Osteoblast (primary cell): Measurements from ENCODE around the gene MATCAP1. TPM values are rescaled to one million over a fixed set of nuclear protein-coding genes. Genes with fewer than 3 reads are reported as not detected.
A peak's percentile ranks its signal among the peaks of the same experiment; 100 is the strongest.

Experiments
- DNase-seq: peaks from one replicate; pipeline ENCODE4 v3.0.0; 2011; ENCODE audit warnings: low spot score, mixed read lengths; ENCODE audit not compliant: insufficient read length; ENCODE audit errors: missing footprints
- H2AFZ ChIP-seq: 2 replicates; pipeline ENCODE4 v1.6.0; 2011; ENCODE audit warnings: mild to moderate bottlenecking, low read length
- H3K27ac ChIP-seq: 2 replicates; pipeline ENCODE4 v1.5.1; 2011; ENCODE audit warnings: mild to moderate bottlenecking, low read depth, low read length, moderate library complexity
- H3K27me3 ChIP-seq: 2 replicates; pipeline ENCODE4 v1.6.0; 2012; ENCODE audit warnings: mild to moderate bottlenecking, control low read depth, inconsistent platforms, low read length, moderate library complexity; ENCODE audit not compliant: insufficient read depth
- H3K36me3 ChIP-seq: 2 replicates; pipeline ENCODE4 v1.5.1; 2011; ENCODE audit warnings: mild to moderate bottlenecking, low read length, control low read depth, moderate library complexity; ENCODE audit not compliant: insufficient read depth
- H3K4me1 ChIP-seq: 2 replicates; pipeline ENCODE4 v1.5.1; 2011; ENCODE audit warnings: mild to moderate bottlenecking, low read length, control low read depth, moderate library complexity; ENCODE audit not compliant: insufficient read depth
- H3K4me2 ChIP-seq: 2 replicates; pipeline ENCODE4 v1.6.0; 2011; ENCODE audit warnings: mild to moderate bottlenecking, low read length; ENCODE audit not compliant: insufficient read depth
- H3K4me3 ChIP-seq: fragments of 200-600 bp; sonication (generic); 3 replicates; pipeline ENCODE4 v1.5.1; 2012; ENCODE audit warnings: mild to moderate bottlenecking, low read length, inconsistent platforms; ENCODE audit not compliant: insufficient read depth
- H3K79me2 ChIP-seq: 2 replicates; pipeline ENCODE4 v1.6.0; 2012; ENCODE audit warnings: mild to moderate bottlenecking, low read length, control low read depth, inconsistent platforms; ENCODE audit not compliant: insufficient read depth
- H3K9me3 ChIP-seq: 2 replicates; pipeline ENCODE4 v1.5.1; 2011; ENCODE audit warnings: low read depth, low read length, control low read depth
- H4K20me1 ChIP-seq: 2 replicates; pipeline ENCODE4 v1.6.0; 2012; ENCODE audit warnings: mild to moderate bottlenecking, low read length, control low read depth; ENCODE audit not compliant: insufficient read depth
- CTCF ChIP-seq: IDR thresholded peaks from 2 replicates; pipeline ENCODE4 v1.5.1; 2011; ENCODE audit warnings: mild to moderate bottlenecking, low read depth, low read length, moderate library complexity; ENCODE audit errors: extremely low read depth
- total RNA-seq: library from RNA; depleted of rRNA; stranded (reverse); fragments of >200 nt; gene quantifications from 2 replicates; pipeline ENCODE4 v1.2.3, GENCODE V29; 2012

Gene MATCAP1
- total RNA-seq, 1 donor: 3.6 TPM

GRCh38 chr16:67150833-67151396 lies 32.8 kb downstream of the MATCAP1 start, which contains the start of gene B3GNT9:
TSS of gene B3GNT9 (minus strand) at chr16:67150998. CDS start at chr16:67150485, 513 bp downstream.
- no peak for TF ChIP-seq CTCF
- Histone ChIP-seq H3K27me3 (no peaks in the 10 kb centered on the region), H3K79me2 (peaks cover 9% of the 10 kb centered on the region), H3K4me1 (peaks cover 5% of the 10 kb centered on the region), H3K4me3 (peak within 1 kb of the TSS; percentile 89), H3K27ac (peak within 1 kb of the TSS; percentile 78), H4K20me1 (peaks cover 24% of the 10 kb centered on the region), H3K36me3 (peaks cover 39% of the 10 kb centered on the region), H2AFZ (peak within 1 kb of the TSS; percentile 80), H3K9me3 (no peaks in the 10 kb centered on the region), H3K4me2 (peak within 1 kb of the TSS; percentile 74)
- peak; percentile 100 for DNase-seq

DNA sequence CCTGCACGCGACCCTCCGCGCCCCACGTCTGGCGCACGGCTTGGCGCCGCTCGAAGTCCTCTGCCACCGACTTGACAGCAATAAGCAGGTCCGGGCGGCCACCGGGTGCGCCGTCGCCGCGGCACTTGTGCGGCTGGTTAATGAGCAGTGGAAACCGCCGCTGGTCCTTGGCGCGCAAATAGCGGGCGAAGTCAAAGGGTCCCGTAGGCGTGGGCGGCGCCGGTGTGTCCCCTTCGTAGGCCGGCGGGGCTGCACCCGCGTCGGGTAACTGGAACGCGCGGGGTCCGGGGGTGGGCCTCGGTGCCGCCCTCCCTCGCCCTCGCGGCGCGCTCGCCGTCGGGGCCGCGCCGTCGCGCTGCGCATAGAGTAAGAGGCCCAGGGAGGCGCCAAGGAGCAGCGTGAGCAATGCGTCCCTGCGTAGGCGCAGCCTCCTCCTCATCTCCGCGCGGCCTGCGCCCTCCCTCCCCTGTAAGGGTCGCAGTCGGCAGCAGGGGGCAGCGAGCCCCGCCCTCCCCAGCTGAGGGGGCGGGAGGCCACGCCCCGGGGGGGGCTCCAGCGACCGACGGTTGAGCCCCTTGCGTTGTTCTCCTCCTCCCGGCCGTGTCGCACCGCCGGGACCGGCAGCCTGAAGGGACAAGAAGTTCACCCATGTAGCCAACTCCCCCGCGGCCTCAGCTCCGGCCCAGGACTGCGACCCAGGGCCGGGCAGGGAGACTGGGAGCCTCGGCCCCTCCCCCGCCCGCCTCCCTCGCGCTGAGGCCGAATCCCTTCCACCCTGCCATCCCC lies 33.5 kb downstream of the MATCAP1 start:
- Histone ChIP-seq H3K27ac (peak overlapping the region; percentile 78), H3K4me2 (peak overlapping the region; percentile 74), H3K79me2 (peaks cover 9% of the 10 kb centered on the region), H3K27me3 (no peaks in the 10 kb centered on the region), H3K36me3 (peaks cover 42% of the 10 kb centered on the region), H3K4me1 (peaks cover 5% of the 10 kb centered on the region), H3K4me3 (peak overlapping the region; percentile 89), H4K20me1 (peaks cover 19% of the 10 kb centered on the region), H2AFZ (peak overlapping the region; percentile 80), H3K9me3 (no peaks in the 10 kb centered on the region)
- peak; percentile 99 for DNase-seq
- peak; percentile 4 for TF ChIP-seq CTCF

DNA sequence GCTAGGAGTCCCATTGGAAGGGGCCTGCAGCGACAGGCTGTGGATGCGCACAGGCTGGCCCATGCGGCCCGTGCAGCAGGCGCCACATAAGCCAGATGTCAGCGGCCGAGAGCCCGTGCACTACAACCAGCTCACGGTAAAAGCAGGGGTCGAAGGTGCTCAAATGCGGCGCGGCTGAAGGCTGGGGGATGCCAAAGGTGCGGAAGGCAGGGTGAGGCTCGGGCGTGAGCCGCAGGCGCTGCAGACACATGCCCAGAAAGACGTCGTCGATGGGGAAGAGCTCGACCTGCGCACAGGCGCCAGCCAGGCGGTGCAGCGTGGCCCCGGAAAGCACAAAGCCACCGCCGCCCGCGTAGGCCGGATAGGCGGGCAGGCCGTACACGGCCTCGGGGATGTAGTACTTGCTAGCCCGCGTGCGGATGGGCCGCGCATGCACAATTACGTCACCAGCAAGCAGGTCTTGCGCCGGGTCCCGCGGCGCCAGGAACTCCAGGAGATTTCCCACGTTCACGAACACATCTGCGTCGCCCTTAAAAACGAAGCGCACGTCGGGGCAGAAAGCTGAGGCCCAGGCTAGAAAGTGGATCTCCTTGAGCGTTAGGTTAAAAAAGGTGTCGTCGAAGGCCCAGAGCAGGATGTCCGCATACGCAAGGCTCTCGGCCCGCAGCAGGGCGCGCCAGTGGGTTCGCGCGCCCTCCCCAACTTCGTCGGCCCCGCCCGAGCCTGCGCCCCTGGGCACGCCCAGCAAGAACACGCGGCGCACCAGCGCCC lies 34.3 kb downstream of the MATCAP1 start:
- H3K4me1 ChIP-seq: peaks cover 3% of the 10 kb centered on the region
- H3K4me3 ChIP-seq: peak overlapping the region; percentile 89
- H3K9me3 ChIP-seq: no peaks in the 10 kb centered on the region
- DNase-seq: peak; percentile 62
- no peaks in the 10 kb centered on the region for H3K27me3 ChIP-seq
- peaks cover 17% of the 10 kb centered on the region for H4K20me1 ChIP-seq
- H3K79me2 ChIP-seq: peaks cover 9% of the 10 kb centered on the region
- no peak overlapping the region for H3K4me2 ChIP-seq
- no peak overlapping the region for H3K27ac ChIP-seq
- TF ChIP-seq CTCF: no peak
- H2AFZ ChIP-seq: no peak overlapping the region
- peaks cover 49% of the 10 kb centered on the region for H3K36me3 ChIP-seq
